AG04449 (cell line): Measurements from ENCODE around the gene DNAH14.
A peak's percentile ranks its signal among the peaks of the same experiment; 100 is the strongest.
"Not testable (repeated sequence)": the region's sequence is repeated elsewhere in the genome, so short reads cannot be mapped to it uniquely, and the experiment has no call there.

Experiments
- CTCF ChIA-PET: fragments of 350-600 bp; formaldehyde crosslinking; extraction: SDS; loops from one replicate; lab custom pipeline; 2021; ENCODE audit warnings: antibody characterized with exemption; lab: Yijun Ruan, JAX
- POLR2A ChIA-PET: fragments of 400-600, 350-600 bp; formaldehyde crosslinking; extraction: SDS; loops from one replicate; lab custom pipeline; 2020; ENCODE audit warnings: antibody characterized with exemption, inconsistent platforms; lab: Yijun Ruan, JAX
- DNase-seq: peaks from one replicate; pipeline ENCODE4 v3.0.0-alpha.2; 2010; ENCODE audit warnings: low read depth, low spot score
- H3K4me3 ChIP-seq: 2 replicates; pipeline ENCODE4 v1.5.1; 2011; ENCODE audit warnings: low read depth, mild to moderate bottlenecking, control low read depth, low read length
- TF ChIP-seq, protein P1 (sequence below): IDR thresholded peaks from one replicate; pipeline ENCODE4 v1.5.1; 2011; ENCODE audit warnings: mild to moderate bottlenecking, moderate library complexity, low read length, control low read depth, inconsistent platforms; ENCODE audit not compliant: insufficient read depth; ENCODE audit errors: missing control alignments

DNAH14 gene

DNA sequence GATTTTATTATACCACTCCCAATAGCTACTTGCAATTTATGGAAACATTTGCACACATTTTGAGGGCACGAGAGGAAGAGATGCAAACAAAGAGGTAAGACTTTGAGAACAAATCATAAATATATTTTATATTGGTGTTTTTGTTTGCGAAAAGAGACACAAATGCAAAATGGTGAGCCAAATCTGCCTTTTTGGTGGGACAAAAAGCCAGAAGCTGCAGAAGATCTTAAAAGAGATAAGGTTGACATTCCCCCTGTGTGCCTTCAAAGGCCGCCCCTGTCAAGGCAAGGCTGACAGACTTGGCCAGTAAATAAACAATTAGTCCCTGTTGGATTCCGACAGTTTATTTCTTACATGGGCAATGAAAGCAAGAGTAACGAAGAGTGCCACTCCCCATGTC, 375.5 kb downstream of the DNAH14 start:
- CTCF ChIA-PET, result no interaction called here
- TF ChIP-seq, protein P1, sequence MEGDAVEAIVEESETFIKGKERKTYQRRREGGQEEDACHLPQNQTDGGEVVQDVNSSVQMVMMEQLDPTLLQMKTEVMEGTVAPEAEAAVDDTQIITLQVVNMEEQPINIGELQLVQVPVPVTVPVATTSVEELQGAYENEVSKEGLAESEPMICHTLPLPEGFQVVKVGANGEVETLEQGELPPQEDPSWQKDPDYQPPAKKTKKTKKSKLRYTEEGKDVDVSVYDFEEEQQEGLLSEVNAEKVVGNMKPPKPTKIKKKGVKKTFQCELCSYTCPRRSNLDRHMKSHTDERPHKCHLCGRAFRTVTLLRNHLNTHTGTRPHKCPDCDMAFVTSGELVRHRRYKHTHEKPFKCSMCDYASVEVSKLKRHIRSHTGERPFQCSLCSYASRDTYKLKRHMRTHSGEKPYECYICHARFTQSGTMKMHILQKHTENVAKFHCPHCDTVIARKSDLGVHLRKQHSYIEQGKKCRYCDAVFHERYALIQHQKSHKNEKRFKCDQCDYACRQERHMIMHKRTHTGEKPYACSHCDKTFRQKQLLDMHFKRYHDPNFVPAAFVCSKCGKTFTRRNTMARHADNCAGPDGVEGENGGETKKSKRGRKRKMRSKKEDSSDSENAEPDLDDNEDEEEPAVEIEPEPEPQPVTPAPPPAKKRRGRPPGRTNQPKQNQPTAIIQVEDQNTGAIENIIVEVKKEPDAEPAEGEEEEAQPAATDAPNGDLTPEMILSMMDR, result no peak
- H3K4me3 ChIP-seq, result no peak overlapping the region
- no peak for DNase-seq
- POLR2A ChIA-PET, result no interaction called here

- POLR2A ChIA-PET, CTCF ChIA-PET, H3K4me3 ChIP-seq, DNase-seq: not testable (repeated sequence)
Measured at GRCh38 chr1:225310544-225310943, 381.1 kb downstream of the DNAH14 start.

- TF ChIP-seq, protein P1, result peak; percentile 77
- H3K4me3 ChIP-seq, result no peak overlapping the region
- CTCF ChIA-PET, result interaction anchor here (0.6 to 4.1 kb wide), 24 partner anchors 10 to 672 kb away, joined by 3 to 35 read pairs (median 6); partner anchors contain the start of gene LBR
- DNase-seq, result no peak
- POLR2A ChIA-PET, result no interaction called here
Measured at GRCh38 chr1:225318706-225319575, 389.5 kb downstream of the DNAH14 start.

DNA sequence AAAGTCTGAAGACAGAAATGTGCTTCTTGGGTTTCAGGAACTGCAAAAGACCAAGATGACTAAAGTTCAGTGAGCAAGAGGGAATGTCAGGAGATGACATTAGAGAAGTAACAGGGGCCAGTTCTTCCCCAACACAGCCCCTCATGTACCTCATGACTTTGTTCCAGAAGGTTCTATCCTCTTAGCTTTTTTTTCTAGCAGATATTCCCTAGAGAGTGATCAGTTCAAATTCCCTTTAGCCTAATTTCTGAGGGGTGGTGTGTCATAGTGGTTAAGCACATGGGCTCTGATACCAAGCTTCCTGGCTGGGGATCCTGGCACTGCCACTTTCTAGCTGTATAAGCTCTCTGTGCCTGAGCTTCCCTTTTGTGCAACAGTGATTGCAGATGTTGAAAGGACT, 390.4 kb downstream of the DNAH14 start:
- CTCF ChIA-PET, result interaction anchor here (0.8 to 4.1 kb wide), 20 partner anchors 9 to 671 kb away, joined by 3 to 35 read pairs (median 7); partner anchors contain the start of gene LBR
- DNase-seq, result no peak
- TF ChIP-seq, protein P1, result no peak
- POLR2A ChIA-PET, result no interaction called here
- no peak overlapping the region for H3K4me3 ChIP-seq

DNA sequence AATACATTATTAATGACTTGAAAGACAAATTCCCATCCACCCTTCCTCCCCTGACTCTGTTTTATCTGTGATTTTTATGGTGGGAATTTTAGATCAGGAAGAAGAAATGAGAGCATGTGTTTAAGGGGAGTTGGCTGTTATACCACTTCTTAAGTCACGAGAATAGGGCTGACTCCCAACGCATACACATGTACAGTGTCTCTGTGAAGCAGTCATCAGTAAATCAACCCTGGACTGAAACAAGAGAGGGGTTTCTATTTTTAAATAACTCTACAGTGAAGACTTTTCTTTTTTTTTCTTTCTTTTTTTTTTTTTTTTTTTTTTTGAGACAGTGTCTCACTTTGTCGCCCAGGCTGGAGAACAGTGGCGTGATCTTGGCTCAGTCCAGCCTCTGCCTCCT, 392.3 kb downstream of the DNAH14 start:
- TF ChIP-seq, protein P1, result no peak
- CTCF ChIA-PET, result interaction anchor here (2.1 kb wide), 1 partner anchor 654 kb away, joined by 5 read pairs; no protein-coding TSS in a partner anchor
- POLR2A ChIA-PET, result no interaction called here
- H3K4me3 ChIP-seq, result no peak overlapping the region
- no peak for DNase-seq

GRCh38 chr1:225329041-225329440, 399.6 kb downstream of the DNAH14 start:
- H3K4me3 ChIP-seq, result no peak overlapping the region
- CTCF ChIA-PET, result interaction anchor here (1.8 kb wide), 1 partner anchor 9 kb away, joined by 7 read pairs; no protein-coding TSS in a partner anchor
- no peak for DNase-seq
- TF ChIP-seq, protein P1, result no peak
- POLR2A ChIA-PET, result no interaction called here

DNA sequence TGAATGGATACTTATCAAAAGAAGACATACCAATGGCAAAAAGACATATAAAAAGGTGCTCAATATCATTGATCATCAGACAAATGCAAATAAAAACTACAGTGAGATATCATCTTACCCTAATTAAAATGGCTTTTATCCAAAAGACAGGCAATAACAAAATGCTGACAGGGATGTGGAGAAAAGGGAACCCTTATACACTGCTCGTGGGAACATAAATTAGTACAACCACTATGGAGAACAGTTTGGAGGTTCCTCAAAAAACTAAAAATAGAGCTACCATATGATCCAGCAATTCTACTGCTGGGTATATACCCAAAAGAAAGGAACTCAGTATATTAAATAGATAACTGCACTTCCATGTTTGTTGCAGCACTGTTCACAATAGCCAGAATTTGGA, 400.5 kb downstream of the DNAH14 start:
- POLR2A ChIA-PET, H3K4me3 ChIP-seq, DNase-seq: not testable (repeated sequence)
- CTCF ChIA-PET, result interaction anchor here (1.8 kb wide), 1 partner anchor 10 kb away, joined by 7 read pairs; no protein-coding TSS in a partner anchor
